ENCODE results near the gene NUAK1. TPM values are rescaled to one million over a fixed set of nuclear protein-coding genes. Genes with fewer than 3 reads are reported as not detected.

The NUAK1 gene
- total RNA-seq, 1 donor from 2014 or later: 31.5 TPM

GRCh38 chr12:106109168-106109910, 29.4 kb downstream of the NUAK1 start:
- no peak for DNase-seq

- DNase-seq: peak; percentile 49
Measured at GRCh38 chr12:106108185-106108835, 30.4 kb downstream of the NUAK1 start.

GRCh38 chr12:106107566-106107965, 31.2 kb downstream of the NUAK1 start:
- DNase-seq: no peak

GRCh38 chr12:106106892-106107291, 31.9 kb downstream of the NUAK1 start:
- no peak for DNase-seq

DNA sequence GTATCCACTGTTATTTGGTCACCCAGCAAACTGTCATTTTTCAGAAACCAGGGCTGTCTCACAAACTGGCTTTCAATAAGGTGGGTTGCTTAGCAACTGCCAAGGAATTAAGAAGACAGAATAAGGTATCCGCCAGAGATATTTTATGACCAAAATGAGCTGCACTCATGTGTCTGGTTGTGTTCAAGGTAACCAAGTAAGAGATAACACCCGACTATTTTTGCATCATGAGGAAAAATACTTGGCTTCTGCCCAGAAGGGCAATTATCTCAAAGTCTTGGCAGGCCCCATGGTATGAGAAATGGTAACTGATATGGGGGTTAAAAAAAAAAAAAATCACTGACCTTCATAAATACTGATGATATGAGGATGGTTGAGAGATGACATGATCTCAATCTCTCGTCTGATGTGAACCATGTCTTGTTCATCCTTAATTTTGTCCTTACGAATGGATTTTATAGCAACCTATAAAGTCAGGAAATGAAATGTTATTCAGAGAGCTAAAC, 32.6 kb downstream of the NUAK1 start:
- peak; percentile 54 for DNase-seq

GRCh38 chr12:106101803-106102202, 37.0 kb downstream of the NUAK1 start:
- no peak for DNase-seq

- no peak for DNase-seq
Measured at GRCh38 chr12:106098691-106099200, 40.0 kb downstream of the NUAK1 start.

GRCh38 chr12:106097011-106097410, 41.7 kb downstream of the NUAK1 start:
- DNase-seq: no peak

- DNase-seq: peak; percentile 64
Measured at GRCh38 chr12:106096376-106096775, 42.4 kb downstream of the NUAK1 start.

DNA sequence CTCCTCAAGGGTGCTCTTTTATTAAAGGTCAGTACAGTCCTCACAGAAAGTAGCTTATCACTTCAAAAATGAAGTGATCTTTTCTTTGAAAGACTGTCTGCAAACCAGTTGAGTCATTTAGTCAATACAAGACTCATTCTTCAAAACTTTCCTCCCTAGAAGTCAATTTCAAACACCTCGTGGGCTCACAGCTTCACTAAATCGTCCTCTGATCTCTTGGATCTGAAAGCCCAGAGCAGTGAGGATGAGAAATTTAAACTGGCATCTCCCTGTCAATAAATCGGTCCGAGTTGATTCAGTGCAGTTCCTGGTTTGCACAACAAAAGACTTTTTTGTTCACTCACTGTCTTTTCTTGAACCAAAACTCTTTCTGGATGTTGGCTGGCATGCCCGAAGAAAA, 44.5 kb downstream of the NUAK1 start:
- DNase-seq: no peak

DNA sequence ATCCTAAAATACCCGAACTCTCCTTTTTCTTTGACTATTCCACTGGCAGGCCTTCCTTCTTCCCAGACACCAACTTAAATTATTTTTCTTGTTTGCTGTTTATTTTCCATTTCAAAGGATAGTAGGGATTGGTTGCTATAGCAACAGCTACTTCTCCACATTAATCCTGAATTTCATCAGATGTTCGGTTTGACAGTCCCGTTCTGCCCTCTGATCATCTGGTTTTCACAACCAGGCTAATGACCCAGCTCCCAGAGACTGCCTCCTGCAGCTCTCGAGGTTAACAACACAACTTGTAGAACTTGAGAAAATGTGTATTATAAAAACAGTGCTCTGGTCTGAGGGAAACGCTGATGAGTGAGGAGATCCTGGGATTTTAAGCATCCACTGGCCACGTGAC, 45.5 kb downstream of the NUAK1 start:
- DNase-seq: no peak

- no peak for DNase-seq
Measured at GRCh38 chr12:106091446-106091820, 47.3 kb downstream of the NUAK1 start.

DNA sequence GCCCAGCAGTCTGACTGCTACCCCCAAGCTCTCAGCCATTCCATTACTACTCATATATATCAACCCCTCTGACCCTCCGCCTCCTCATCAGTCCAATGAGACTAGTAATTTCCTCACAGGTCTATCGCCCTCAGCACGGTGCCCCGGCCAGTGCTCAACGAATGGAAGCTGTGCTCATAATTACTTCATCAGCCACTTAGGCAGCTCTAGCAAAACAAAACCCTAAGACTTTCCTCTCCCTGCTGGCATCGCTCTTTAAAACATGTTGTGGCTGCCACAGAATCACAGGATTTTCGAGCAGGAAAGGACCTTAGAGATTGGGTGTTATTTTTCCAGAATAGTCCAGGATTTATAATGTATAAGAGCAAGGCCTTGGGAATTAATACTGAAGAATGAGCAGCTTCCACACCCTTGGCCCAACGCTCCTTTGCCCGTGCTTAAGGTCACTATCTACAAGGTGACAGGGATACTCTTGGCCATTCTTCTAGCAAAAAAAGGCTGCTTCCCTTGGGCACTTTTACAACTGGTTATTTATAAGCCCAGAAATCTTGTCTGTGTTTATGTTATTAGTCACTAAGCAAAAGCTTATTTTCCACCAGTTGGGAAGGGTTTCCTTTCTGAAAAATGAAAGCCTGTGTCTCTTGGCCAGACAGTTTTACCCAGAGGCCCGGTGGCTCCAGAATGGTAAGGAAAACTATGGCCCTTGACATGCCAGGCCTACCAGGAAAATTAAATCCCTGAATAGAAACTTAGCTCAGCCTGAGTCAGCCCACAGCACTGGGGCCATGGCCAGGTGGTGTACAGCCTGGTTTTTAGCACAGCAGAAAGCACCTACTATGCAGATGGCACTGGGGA, 47.9 kb downstream of the NUAK1 start:
- DNase-seq: no peak

GRCh38 chr12:106089935-106090334, 48.8 kb downstream of the NUAK1 start:
- no peak for DNase-seq

DNA sequence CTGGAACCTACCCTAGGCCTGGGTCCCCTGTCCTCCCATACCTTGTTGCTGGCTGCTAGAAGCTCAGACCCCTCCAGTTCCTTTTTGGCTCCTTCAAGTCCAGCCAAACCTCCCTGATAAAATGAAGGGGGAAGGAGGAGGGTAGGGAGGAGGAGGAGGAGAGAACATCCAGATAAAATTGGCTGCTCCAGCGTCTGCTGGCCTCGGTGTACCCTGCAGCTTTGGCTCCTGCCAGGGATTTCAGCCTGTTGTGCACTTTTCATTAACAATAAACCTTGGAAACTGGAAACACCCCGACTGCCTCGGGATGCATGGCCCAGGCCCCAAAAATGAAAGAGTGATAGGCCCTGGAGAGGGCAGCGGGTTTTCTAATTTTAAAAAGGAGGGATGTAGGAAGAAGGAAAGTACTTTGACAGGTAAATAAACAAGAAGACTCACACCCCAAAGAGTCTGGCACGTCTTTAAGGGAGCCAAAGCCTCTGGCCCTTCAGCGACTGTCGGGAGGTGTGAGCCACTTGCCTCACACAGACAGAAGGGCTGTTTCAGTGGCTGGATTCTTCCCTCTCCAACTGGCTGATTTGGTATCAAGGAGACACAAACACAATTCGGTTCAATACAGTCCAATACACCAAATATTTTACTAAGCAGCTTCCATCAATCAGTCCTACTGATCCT, 49.8 kb downstream of the NUAK1 start:
- DNase-seq: no peak

DNA sequence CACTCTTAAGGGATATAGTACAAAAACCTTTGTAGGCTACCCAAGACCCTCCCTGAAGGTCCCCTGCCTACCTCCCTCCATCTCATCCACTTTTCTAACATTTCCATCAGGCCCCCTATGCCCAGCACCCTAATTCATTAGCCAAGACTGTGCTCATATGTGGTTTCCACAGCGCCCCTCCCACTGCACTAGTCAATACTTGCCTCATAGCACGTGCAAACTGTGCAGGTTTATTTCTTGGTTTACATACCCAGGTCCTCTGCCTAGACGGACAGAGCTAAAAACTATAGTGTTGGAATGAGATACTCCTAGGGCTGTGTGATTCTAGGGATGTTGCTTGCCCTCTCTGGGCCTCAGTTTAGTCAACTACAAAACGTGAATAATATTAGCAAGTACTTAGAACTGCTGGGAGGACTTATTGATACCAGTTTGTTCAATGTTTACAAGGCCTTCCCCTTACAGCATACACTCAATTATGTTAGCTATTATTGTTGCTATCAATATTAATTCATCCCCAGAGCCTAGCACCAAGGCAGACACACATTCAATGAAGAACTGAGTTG, 50.4 kb downstream of the NUAK1 start:
- no peak for DNase-seq

DNA sequence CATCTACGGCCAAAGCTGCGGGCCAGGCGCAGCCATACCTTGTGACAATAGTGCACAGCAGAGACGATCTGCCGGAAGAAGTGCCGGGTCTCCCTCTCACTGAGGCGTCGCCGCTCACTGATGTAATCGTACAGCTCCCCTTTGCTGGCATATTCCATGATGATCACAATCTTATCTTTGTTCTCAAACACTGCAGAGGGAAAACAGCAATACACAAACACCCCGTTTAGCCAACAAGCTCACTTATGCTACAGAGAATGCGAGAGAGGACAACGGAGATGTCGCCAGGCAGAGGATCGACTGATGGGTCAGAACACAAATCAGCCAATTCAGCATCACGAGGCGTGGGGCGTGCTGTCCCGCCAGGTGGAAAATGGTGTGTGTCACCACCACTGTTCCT, 52.1 kb downstream of the NUAK1 start:
- no peak for DNase-seq

DNA sequence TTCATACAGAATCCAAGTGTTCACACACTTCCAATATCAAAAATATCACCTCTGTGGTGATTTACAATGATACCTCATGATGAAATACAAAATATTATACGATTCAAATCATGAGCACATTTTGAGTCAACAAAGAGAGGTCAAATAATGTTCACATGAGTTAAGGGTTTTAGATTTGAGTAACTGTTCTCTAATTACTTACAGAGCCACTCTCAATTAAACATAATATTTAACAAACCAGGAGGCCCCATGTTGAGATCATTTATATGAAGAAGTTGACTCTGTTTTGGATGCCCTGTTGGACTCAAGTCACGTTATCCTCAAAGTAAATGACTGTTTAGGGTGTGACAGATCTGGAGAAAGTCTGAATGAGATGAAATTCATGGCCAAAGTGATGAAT, 53.5 kb downstream of the NUAK1 start:
- DNase-seq: no peak

- DNase-seq: no peak
Measured at GRCh38 chr12:106084759-106085158, 54.0 kb downstream of the NUAK1 start.

- DNase-seq: peak; percentile 16
Measured at GRCh38 chr12:106084014-106084671, 54.6 kb downstream of the NUAK1 start.

All from tongue (tissue), 2 donors.